GM23248 (cell line): ENCODE data around the gene TRDN.

Experiments used
- EZH2 ChIP-seq: fragments of 200-600 bp; sonication (generic); IDR thresholded peaks from 2 replicates; pipeline ENCODE4 v1.6.1; 2018; ENCODE audit warnings: antibody characterized with exemption, mild to moderate bottlenecking; ENCODE audit not compliant: insufficient read depth, poor library complexity, severe bottlenecking
- EZH2phosphoT487 ChIP-seq: fragments of 200-600 bp; sonication (generic); IDR thresholded peaks from 2 replicates; pipeline ENCODE4 v1.6.1; 2018; ENCODE audit warnings: antibody characterized with exemption, moderate library complexity, mild to moderate bottlenecking, low read depth; ENCODE audit not compliant: insufficient read depth

GRCh38 chr6:123210645-123211044, 426.1 kb downstream of the TRDN start:
- TF ChIP-seq EZH2phosphoT487 (no peak), EZH2 (no peak)
